GM12892 (cell line): ENCODE measurements around the gene ADPRHL1.

Experiments used
- POLR2A ChIP-seq: IDR thresholded peaks from 2 replicates; pipeline ENCODE4 v1.6.1; 2011; ENCODE audit warnings: low read depth, low read length, control low read depth
- POLR2AphosphoS5 ChIP-seq: IDR thresholded peaks from 2 replicates; pipeline ENCODE4 v1.6.1; 2011; ENCODE audit warnings: low read depth, low read length, control low read depth

DNA sequence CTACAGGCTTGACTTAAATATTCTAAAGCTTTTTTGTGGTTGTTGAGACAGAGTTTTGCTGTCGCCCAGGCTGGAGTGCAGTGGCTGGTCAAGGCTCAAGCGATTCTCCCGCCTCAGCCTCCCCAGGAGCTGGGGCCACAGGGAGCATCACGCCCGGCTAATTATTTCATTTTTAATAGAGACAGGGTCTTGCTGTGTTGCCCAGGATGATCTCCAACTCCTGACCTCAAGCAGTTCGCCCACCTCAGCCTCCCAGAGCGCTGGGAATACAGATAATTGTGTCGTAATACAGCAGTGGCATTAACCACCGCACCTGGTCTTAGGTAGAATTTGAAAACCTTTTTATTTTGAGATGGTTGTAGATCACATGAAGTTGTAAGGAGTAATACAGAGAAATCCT, 38.7 kb upstream of the ADPRHL1 start:
- TF ChIP-seq POLR2A: no peak
- no peak for TF ChIP-seq POLR2AphosphoS5
